Measurements from ENCODE around the gene PLEK. TPM values are rescaled to one million over a fixed set of nuclear protein-coding genes. Genes with fewer than 3 reads are reported as not detected.

Gene PLEK
- total and polyA plus RNA-seq, 9 of the 15 experiments (the other 6 are each of a cell fraction or from before 2014, with no cell fraction given) = 0.14 to 1.2 (median 0.36) TPM

GRCh38 chr2:68359889-68360288, 5.2 kb upstream of the PLEK start:
- no peaks in the 10 kb centered on the region for H3K79me2 ChIP-seq (ENCODE audit: control insufficient read depth, insufficient read depth, low read length)
- FAIRE-seq = no peak
- H4K20me1 ChIP-seq (replicated peaks; ENCODE audit: control insufficient read depth, insufficient read depth, low read length) = no peaks in the 10 kb centered on the region
- no peak for ATAC-seq
- no peak overlapping the region for H3K4me2 ChIP-seq (ENCODE audit: insufficient read depth, low read length)
- peaks cover 0 to 9% of the 10 kb centered on the region in 2 experiments; a peak in 3 of 5 replicates for H3K4me1 ChIP-seq (replicated peaks in 1 of 2; ENCODE audit: control insufficient read depth in 2 of 2, insufficient read depth in 2 of 2, low read length in 2 of 2)
- ChIA-PET CTCF (ENCODE audit: low intra/inter-chr PET ratio) (no interaction called here), POLR2A (no interaction called here)
- in situ Hi-C loops (cut with MboI) (loop anchor here (5.0 kb wide), 1 partner anchor 82 kb away; no protein-coding TSS in a partner anchor), intact Hi-C loops (cut with micrococcal nuclease) (loop anchor here (2.0 to 5.0 kb wide), 2 partner anchors 67 to 108 kb away; partner anchors contain the start of gene PPP3R1)
- DNase-seq (ENCODE audit: extremely low read depth in 1 of 4, low spot score in 3 of 4) = no peak
- 66% methylated on average over 3 of the region's 3 CpGs for WGBS (ENCODE audit: insufficient coverage, low coverage, missing lambda C conversion rate)
- H3K27me3 ChIP-seq (ENCODE audit: control insufficient read depth in 2 of 2, insufficient read depth in 2 of 2, low read length in 2 of 2) = no peaks in the 10 kb centered on the region
- H3K27ac ChIP-seq (ENCODE audit: extremely low read depth, low read depth, low read length) = no peak overlapping the region
- H3K9me3 ChIP-seq (replicated peaks; ENCODE audit: control insufficient read depth, insufficient read depth, low read depth, low read length) = no peaks in the 10 kb centered on the region
- TF ChIP-seq, protein P1, sequence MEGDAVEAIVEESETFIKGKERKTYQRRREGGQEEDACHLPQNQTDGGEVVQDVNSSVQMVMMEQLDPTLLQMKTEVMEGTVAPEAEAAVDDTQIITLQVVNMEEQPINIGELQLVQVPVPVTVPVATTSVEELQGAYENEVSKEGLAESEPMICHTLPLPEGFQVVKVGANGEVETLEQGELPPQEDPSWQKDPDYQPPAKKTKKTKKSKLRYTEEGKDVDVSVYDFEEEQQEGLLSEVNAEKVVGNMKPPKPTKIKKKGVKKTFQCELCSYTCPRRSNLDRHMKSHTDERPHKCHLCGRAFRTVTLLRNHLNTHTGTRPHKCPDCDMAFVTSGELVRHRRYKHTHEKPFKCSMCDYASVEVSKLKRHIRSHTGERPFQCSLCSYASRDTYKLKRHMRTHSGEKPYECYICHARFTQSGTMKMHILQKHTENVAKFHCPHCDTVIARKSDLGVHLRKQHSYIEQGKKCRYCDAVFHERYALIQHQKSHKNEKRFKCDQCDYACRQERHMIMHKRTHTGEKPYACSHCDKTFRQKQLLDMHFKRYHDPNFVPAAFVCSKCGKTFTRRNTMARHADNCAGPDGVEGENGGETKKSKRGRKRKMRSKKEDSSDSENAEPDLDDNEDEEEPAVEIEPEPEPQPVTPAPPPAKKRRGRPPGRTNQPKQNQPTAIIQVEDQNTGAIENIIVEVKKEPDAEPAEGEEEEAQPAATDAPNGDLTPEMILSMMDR (IDR thresholded peaks at IDR 0.05 in 2 of 3, conservative IDR thresholded peaks at IDR 0.05 in 1 of 3; ENCODE audit: insufficient read depth in 2 of 3, low read depth in 1 of 3, low read length in 3 of 3) = peak in 1 of 3 experiments; percentile 12; a peak in 1 of 6 replicates
- no peak for TF ChIP-seq ZNF408 (CRISPR knock-in tag; IDR thresholded peaks at IDR 0.05; ENCODE audit: low read depth)
- H3K36me3 ChIP-seq (ENCODE audit: control insufficient read depth, insufficient read depth, low read length) = no peaks in the 10 kb centered on the region
- H3K9me1 ChIP-seq (ENCODE audit: control insufficient read depth, insufficient read depth, low read length) = no peaks in the 10 kb centered on the region
- no peak overlapping the region for H3K4me3 ChIP-seq
- H2AFZ ChIP-seq (ENCODE audit: low read depth, low read length) = no peak overlapping the region
- no TSS peak for BruUV-seq (replicated peaks)
- no peak overlapping the region for H3K9ac ChIP-seq (ENCODE audit: insufficient read depth in 1 of 2, low read depth in 2 of 2, low read length in 2 of 2)
